ENCODE results near the gene PTPN20. TPM values are rescaled to one million over a fixed set of nuclear protein-coding genes. Genes with fewer than 3 reads are reported as not detected.

The PTPN20 gene
- total RNA-seq, 1 donor, result 8.0 TPM

DNA sequence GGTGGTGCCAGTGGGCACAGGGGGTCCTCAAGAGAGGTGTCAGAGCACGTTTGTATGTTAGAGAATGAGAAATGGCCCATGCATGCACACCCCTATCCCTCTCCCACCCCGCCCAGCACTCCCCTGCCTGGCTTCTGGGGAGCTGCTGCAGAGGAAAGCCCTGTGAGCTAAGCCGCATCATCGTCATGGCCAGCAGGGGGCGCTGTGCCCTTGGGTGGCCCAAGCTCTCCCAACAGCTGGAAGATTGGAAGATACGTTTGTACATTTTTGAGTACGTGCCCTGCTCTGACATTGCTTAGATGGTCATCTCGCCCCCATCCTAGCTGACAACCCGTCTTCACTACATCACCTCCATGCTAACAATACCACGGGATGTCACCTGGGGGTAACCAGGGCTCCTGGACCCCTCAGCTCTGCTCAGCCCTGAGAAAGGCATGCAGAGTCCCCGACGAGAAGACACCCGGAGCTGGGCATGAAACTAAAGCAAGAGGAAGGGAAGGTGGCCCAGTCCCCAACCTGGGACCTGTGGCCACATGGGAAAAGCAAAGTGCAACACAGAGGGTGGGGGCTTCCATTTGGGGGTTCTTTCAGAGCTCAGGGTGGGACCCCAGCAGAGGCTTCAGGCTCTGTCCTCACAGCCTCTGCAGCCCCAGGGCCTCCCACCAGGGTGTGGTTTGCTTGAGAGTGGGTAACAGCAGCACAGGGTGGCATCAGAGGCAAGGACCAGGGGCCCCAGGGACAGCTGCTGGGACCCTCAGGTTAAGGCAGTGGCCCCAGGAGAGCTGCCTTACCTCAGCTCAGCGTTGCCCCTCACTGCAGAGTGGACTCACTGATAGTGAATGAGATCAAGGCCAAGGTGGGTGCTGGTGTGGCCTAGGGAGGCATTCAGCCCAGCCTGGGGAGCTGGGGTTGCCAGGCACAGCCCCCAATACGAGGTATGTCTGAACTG, 136.6 kb downstream of the PTPN20 start:
- DNase-seq (ENCODE audit: insufficient read length, low spot score, missing footprints), result peak; percentile 98

DNA sequence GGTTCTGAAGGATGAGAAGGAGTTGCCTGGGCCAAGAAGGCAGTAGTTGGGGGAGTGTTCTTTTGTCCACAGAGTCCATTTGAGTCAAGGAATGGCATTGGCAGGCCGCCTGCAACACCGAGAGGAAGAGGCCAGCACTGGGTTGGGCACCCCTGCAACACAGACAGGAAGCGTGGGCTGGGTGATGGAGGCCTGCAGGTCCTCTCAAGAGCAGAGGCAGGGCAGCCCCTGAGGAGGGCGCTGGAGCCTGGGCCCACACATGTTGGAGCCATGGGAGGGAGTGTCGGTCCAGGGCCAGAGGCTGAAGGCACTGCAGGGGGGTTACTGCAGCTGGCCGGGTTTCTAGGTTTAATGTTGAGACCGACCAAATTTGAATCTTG, 137.3 kb downstream of the PTPN20 start:
- no peak overlapping the region for H3K27ac ChIP-seq (ENCODE audit: low read depth, low read length)
- H2AFZ ChIP-seq (ENCODE audit: low read length), result no peak overlapping the region
- H3K27me3 ChIP-seq (ENCODE audit: insufficient read depth, low read length), result peaks cover 4% of the 10 kb centered on the region
- H3K9me3 ChIP-seq (ENCODE audit: low read depth, low read length), result no peaks in the 10 kb centered on the region
- H4K20me1 ChIP-seq (ENCODE audit: insufficient read depth, low read length), result no peaks in the 10 kb centered on the region
- H3K4me2 ChIP-seq (ENCODE audit: insufficient read depth, low read length), result no peak overlapping the region
- TF ChIP-seq, protein P1, sequence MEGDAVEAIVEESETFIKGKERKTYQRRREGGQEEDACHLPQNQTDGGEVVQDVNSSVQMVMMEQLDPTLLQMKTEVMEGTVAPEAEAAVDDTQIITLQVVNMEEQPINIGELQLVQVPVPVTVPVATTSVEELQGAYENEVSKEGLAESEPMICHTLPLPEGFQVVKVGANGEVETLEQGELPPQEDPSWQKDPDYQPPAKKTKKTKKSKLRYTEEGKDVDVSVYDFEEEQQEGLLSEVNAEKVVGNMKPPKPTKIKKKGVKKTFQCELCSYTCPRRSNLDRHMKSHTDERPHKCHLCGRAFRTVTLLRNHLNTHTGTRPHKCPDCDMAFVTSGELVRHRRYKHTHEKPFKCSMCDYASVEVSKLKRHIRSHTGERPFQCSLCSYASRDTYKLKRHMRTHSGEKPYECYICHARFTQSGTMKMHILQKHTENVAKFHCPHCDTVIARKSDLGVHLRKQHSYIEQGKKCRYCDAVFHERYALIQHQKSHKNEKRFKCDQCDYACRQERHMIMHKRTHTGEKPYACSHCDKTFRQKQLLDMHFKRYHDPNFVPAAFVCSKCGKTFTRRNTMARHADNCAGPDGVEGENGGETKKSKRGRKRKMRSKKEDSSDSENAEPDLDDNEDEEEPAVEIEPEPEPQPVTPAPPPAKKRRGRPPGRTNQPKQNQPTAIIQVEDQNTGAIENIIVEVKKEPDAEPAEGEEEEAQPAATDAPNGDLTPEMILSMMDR (IDR thresholded peaks at IDR 0.05; ENCODE audit: extremely low read depth, low read depth, low read length), result no peak
- H3K79me2 ChIP-seq (ENCODE audit: insufficient read depth, low read length), result no peaks in the 10 kb centered on the region
- H3K4me1 ChIP-seq (ENCODE audit: insufficient read depth, low read length), result peaks cover 4% of the 10 kb centered on the region
- H3K36me3 ChIP-seq (ENCODE audit: insufficient read depth, low read length), result no peaks in the 10 kb centered on the region
- no peak overlapping the region for H3K4me3 ChIP-seq (ENCODE audit: insufficient read depth, low read length)
- no peak for DNase-seq (ENCODE audit: insufficient read length, low spot score, missing footprints)

More for the DNA sequence above, 136.6 kb downstream of the PTPN20 start:
- peaks cover 4% of the 10 kb centered on the region for H3K4me1 ChIP-seq (ENCODE audit: insufficient read depth, low read length)
- H3K36me3 ChIP-seq (ENCODE audit: insufficient read depth, low read length), result no peaks in the 10 kb centered on the region
- no peaks in the 10 kb centered on the region for H3K9me3 ChIP-seq (ENCODE audit: low read depth, low read length)
- H3K79me2 ChIP-seq (ENCODE audit: insufficient read depth, low read length), result no peaks in the 10 kb centered on the region
- H3K4me2 ChIP-seq (ENCODE audit: insufficient read depth, low read length), result no peak overlapping the region
- H3K27me3 ChIP-seq (ENCODE audit: insufficient read depth, low read length), result peaks cover 4% of the 10 kb centered on the region
- no peak overlapping the region for H3K4me3 ChIP-seq (ENCODE audit: insufficient read depth, low read length)
- no peak overlapping the region for H2AFZ ChIP-seq (ENCODE audit: low read length)
- TF ChIP-seq, protein P1 (IDR thresholded peaks at IDR 0.05; ENCODE audit: extremely low read depth, low read depth, low read length), result peak; percentile 87
- no peaks in the 10 kb centered on the region for H4K20me1 ChIP-seq (ENCODE audit: insufficient read depth, low read length)
- H3K27ac ChIP-seq (ENCODE audit: low read depth, low read length), result no peak overlapping the region

DNA sequence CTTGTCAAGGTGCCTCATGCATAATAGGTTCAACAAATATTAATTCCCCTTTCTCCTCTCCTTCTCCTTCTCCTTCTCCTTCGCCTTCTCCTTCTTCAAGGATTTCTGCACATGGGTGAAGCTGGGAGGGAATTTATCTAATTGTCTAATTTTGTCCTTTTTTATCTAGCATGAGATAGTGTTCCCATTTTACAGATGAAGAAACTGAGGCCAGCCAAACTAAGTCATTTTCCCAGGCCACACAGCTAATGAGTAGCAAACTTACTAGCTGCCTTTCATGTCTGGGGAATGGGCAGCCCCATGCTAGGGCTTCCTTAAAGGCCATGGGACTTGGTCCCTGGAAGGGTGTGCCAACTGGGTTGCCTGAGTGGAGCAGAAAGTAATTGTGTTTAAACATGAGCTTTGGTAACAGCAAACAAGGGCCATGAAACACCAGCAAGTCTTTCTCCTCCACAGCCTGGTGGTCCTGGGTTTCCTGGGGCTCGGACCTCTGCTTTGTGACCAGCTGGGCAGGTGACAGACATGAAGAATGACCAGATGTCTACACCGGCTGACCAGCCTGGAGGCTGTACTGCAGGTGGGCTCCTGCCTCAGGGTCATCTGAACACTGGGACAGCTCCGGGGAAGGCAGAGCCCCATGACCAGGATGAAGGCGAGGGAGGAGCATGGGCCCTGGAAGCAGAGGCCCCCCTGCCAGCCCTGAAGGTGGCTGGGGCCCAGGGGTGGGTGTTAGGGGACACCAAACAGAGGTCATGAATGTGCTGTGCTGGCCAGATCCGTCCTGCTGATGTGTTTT, 138.0 kb downstream of the PTPN20 start:
- Histone ChIP-seq H3K4me1 (ENCODE audit: insufficient read depth, low read length) (peaks cover 4% of the 10 kb centered on the region), H4K20me1 (ENCODE audit: insufficient read depth, low read length) (no peaks in the 10 kb centered on the region), H3K4me2 (ENCODE audit: insufficient read depth, low read length) (no peak overlapping the region), H3K79me2 (ENCODE audit: insufficient read depth, low read length) (no peaks in the 10 kb centered on the region), H3K4me3 (ENCODE audit: insufficient read depth, low read length) (no peak overlapping the region), H3K27ac (ENCODE audit: low read depth, low read length) (no peak overlapping the region), H3K36me3 (ENCODE audit: insufficient read depth, low read length) (no peaks in the 10 kb centered on the region), H3K9me3 (ENCODE audit: low read depth, low read length) (no peaks in the 10 kb centered on the region), H2AFZ (ENCODE audit: low read length) (no peak overlapping the region), H3K27me3 (ENCODE audit: insufficient read depth, low read length) (peaks cover 4% of the 10 kb centered on the region)
- TF ChIP-seq, protein P1 (IDR thresholded peaks at IDR 0.05; ENCODE audit: extremely low read depth, low read depth, low read length), result no peak
- no peak for DNase-seq (ENCODE audit: insufficient read length, low spot score, missing footprints)

DNA sequence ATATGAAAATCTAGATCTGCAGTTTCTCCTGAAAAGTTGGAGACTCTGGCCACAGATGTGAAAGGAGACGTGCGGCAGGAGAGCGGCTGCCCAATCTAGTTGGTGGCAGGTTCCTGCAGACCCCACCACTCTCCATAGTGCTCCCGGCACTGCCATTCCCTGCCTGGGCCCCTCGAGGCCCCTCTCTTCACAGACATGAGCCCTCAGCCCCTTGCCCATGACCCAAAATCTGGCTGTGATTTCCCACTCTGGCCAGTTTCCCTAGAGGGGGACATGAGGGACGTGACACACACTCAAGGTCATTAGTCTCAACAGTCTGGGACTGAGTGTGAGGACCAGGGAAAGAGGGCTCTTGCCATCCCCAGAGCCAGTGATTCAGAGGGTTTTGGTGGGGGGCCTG, 138.7 kb downstream of the PTPN20 start:
- Histone ChIP-seq H3K27ac (ENCODE audit: low read depth, low read length) (no peak overlapping the region), H3K4me2 (ENCODE audit: insufficient read depth, low read length) (no peak overlapping the region), H3K9me3 (ENCODE audit: low read depth, low read length) (no peaks in the 10 kb centered on the region), H2AFZ (ENCODE audit: low read length) (no peak overlapping the region), H4K20me1 (ENCODE audit: insufficient read depth, low read length) (no peaks in the 10 kb centered on the region), H3K36me3 (ENCODE audit: insufficient read depth, low read length) (no peaks in the 10 kb centered on the region), H3K4me1 (ENCODE audit: insufficient read depth, low read length) (peaks cover 4% of the 10 kb centered on the region), H3K27me3 (ENCODE audit: insufficient read depth, low read length) (peaks cover 4% of the 10 kb centered on the region), H3K79me2 (ENCODE audit: insufficient read depth, low read length) (no peaks in the 10 kb centered on the region), H3K4me3 (ENCODE audit: insufficient read depth, low read length) (no peak overlapping the region)
- no peak for DNase-seq (ENCODE audit: insufficient read length, low spot score, missing footprints)
- TF ChIP-seq, protein P1 (IDR thresholded peaks at IDR 0.05; ENCODE audit: extremely low read depth, low read depth, low read length), result no peak
